Hepatocyte (in vitro differentiated cells): ENCODE data around the gene ASPDH.

ENCODE experiments used
- EZH2 ChIP-seq: fragments of 200-600 bp; sonication (generic); IDR thresholded peaks from 2 replicates; pipeline ENCODE4 v1.6.1; 2016; ENCODE audit warnings: antibody characterized with exemption, mild to moderate bottlenecking, borderline replicate concordance
- EZH2phosphoT487 ChIP-seq: fragments of 200-600 bp; sonication (generic); IDR thresholded peaks from one replicate; pipeline ENCODE4 v1.6.1; 2018; ENCODE audit warnings: antibody characterized with exemption, mild to moderate bottlenecking, low read depth, moderate library complexity; ENCODE audit not compliant: unreplicated experiment, severe bottlenecking
- TF ChIP-seq, protein P1 (sequence below): fragments of 200-600 bp; sonication (generic); IDR thresholded peaks from 2 replicates; pipeline ENCODE4 v1.5.1; 2016; ENCODE audit warnings: antibody characterized with exemption, mild to moderate bottlenecking; ENCODE audit not compliant: poor library complexity

DNA sequence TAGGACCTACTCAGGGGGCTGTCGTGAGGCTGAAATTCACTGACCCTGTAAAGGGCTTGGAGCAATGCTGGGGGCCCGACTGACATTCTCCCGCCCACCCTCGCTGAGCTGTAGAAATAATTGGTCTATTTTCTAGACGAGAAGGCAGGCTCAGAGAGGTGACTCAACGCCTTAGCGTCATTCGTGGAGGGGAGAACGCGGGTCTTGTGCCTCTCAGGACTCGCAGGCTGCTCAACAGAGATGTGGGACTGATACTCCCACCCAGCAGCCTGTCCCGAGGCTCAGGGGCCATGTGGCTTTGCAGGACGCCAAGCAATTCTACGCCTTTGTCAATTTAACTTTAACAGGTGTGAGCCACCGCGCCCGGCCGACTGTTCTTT is 23.6 kb upstream of the ASPDH start:
- TF ChIP-seq, protein P1, sequence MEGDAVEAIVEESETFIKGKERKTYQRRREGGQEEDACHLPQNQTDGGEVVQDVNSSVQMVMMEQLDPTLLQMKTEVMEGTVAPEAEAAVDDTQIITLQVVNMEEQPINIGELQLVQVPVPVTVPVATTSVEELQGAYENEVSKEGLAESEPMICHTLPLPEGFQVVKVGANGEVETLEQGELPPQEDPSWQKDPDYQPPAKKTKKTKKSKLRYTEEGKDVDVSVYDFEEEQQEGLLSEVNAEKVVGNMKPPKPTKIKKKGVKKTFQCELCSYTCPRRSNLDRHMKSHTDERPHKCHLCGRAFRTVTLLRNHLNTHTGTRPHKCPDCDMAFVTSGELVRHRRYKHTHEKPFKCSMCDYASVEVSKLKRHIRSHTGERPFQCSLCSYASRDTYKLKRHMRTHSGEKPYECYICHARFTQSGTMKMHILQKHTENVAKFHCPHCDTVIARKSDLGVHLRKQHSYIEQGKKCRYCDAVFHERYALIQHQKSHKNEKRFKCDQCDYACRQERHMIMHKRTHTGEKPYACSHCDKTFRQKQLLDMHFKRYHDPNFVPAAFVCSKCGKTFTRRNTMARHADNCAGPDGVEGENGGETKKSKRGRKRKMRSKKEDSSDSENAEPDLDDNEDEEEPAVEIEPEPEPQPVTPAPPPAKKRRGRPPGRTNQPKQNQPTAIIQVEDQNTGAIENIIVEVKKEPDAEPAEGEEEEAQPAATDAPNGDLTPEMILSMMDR: no peak
- TF ChIP-seq EZH2phosphoT487 (no peak), EZH2 (no peak)
